Spleen (tissue), 11 donors: ENCODE results near the gene TEKT2. TPM values are rescaled to one million over a fixed set of nuclear protein-coding genes. Genes with fewer than 3 reads are reported as not detected.
A peak's percentile ranks its signal among the peaks of the same experiment; 100 is the strongest.

ENCODE experiments used
- DNase-seq: peaks from one replicate; pipeline ENCODE4 v3.0.0-alpha.2; 2020
- H3K27ac ChIP-seq, 8 donors: fragments of 200-600 bp; sonication (generic) in 7 of 8; 1 replicate in 4 of 8; 2 replicates in 4 of 8; pipeline versions ENCODE4 v1.5.0 to v1.8.0; 2016 to 2021; ENCODE audit warnings: inconsistent platforms in 4 of 8, mild to moderate bottlenecking in 4 of 8, moderate library complexity in 1 of 8
- H3K27me3 ChIP-seq, 7 donors: fragments of 200-600 bp; sonication (generic) in 6 of 7; replicated peaks in 1 of 7; 1 replicate in 4 of 7; 2 replicates in 3 of 7; pipeline versions ENCODE4 v1.5.0 to v1.8.0; 2016 to 2021; ENCODE audit warnings: inconsistent platforms in 3 of 7, mild to moderate bottlenecking in 1 of 7
- H3K36me3 ChIP-seq, 6 donors: fragments of 200-600 bp; sonication (generic) in 5 of 6; 1 replicate in 4 of 6; 2 replicates in 2 of 6; pipeline versions ENCODE4 v1.5.0 to v1.8.0; 2016 to 2021; ENCODE audit warnings: inconsistent platforms in 2 of 6
- H3K4me1 ChIP-seq, 6 donors: fragments of 200-600 bp; sonication (generic) in 5 of 6; 1 replicate in 3 of 6; 2 replicates in 3 of 6; pipeline versions ENCODE4 v1.5.0 to v1.8.0; 2016 to 2021; ENCODE audit warnings: inconsistent platforms in 3 of 6
- H3K4me3 ChIP-seq, 8 donors: fragments of 200-600 bp; sonication (generic) in 7 of 8; 1 replicate in 4 of 8; 2 replicates in 4 of 8; pipeline versions ENCODE4 v1.5.0 to v1.8.0; 2016 to 2021; ENCODE audit warnings: inconsistent platforms in 4 of 8, mild to moderate bottlenecking in 4 of 8, moderate library complexity in 2 of 8
- H3K9me3 ChIP-seq, 8 donors: fragments of 200-600 bp; sonication (generic) in 7 of 8; 1 replicate in 4 of 8; 2 replicates in 4 of 8; pipeline versions ENCODE4 v1.5.0 to v1.8.0; 2016 to 2021; ENCODE audit warnings: inconsistent platforms in 4 of 8
- POLR2A ChIP-seq, 3 donors: fragments of 450-650 bp; IDR thresholded peaks; one replicate each; pipeline ENCODE4 v1.5.1; 2017; ENCODE audit warnings: antibody characterized with exemption in 3 of 3, mild to moderate bottlenecking in 1 of 3
- POLR2AphosphoS5 ChIP-seq, 3 donors: sonication (generic); formaldehyde crosslinking; IDR thresholded peaks; one replicate each; pipeline ENCODE4 v1.5.1; 2017; ENCODE audit warnings: antibody characterized with exemption in 3 of 3
- WGBS, 5 donors: extraction: QIAGEN DNeasy Blood & Tissue Kit in 3 of 5; methylation state at CpG; one replicate each; pipeline versions ENCODE4 v1.1.5 to v1.1.7; 2013 to 2018; 5-methylcytosine and 5-hydroxymethylcytosine counted together
- intact Hi-C: fragments of 100-400 bp; cut with DNase I; formaldehyde crosslinking; loops from one replicate; pipeline ENCODE4 v1.15.0; 2023; ENCODE audit warnings: low total_unique reads
- polyA plus RNA-seq, 3 donors: library from polyadenylated mRNA; stranded (reverse); fragments of 200-250 nt; gene quantifications; one replicate each; pipeline ENCODE4 v1.2.1, GENCODE V29; 2013
- total RNA-seq, 7 donors: library from RNA; depleted of rRNA in 3 of 7; stranded (reverse); fragments of >200 nt in 3 of 7; fragmentation: NEBNext Ultra II Directional in 4 of 7; extraction: Animal tissue kit (Norgen Biotek cat#: 25700) in 4 of 7; gene quantifications; one replicate each; pipeline versions ENCODE4 v1.1.0 to v1.2.1, GENCODE V29; 2016 to 2021
- TF ChIP-seq, protein P1 (sequence below), 11 experiments: fragments of 200-600 bp in 7 of 11; fragments of 450-650 bp in 4 of 11; sonication (generic) in 4 of 11; IDR thresholded peaks in 8 of 11; conservative IDR thresholded peaks in 3 of 11; 1 replicate in 7 of 11; 2 replicates in 4 of 11; pipeline versions ENCODE4 v1.4.0 to v1.8.0; 2016 to 2021; ENCODE audit warnings: antibody characterized with exemption in 11 of 11, inconsistent platforms in 4 of 11, mild to moderate bottlenecking in 1 of 11
- donor health status: healthy with polysubstance abuse.
- donor health status: DM: no; HTN: no; CAD: no; lungs with moderate emphysema.
- donor health status: DM: no; HTN: no; CAD: no.
- donor health status: Bipolar disorder and iron deficiency.
- donor health status: healthy.
- donor health status: DM: no; HTN: no; CAD: no.
- donor health status: DM: yes; HTN: yes; CAD: no.

The TEKT2 gene
- total and polyA plus RNA-seq, 10 donors, result 0.33 TPM; not detected in 9

DNA sequence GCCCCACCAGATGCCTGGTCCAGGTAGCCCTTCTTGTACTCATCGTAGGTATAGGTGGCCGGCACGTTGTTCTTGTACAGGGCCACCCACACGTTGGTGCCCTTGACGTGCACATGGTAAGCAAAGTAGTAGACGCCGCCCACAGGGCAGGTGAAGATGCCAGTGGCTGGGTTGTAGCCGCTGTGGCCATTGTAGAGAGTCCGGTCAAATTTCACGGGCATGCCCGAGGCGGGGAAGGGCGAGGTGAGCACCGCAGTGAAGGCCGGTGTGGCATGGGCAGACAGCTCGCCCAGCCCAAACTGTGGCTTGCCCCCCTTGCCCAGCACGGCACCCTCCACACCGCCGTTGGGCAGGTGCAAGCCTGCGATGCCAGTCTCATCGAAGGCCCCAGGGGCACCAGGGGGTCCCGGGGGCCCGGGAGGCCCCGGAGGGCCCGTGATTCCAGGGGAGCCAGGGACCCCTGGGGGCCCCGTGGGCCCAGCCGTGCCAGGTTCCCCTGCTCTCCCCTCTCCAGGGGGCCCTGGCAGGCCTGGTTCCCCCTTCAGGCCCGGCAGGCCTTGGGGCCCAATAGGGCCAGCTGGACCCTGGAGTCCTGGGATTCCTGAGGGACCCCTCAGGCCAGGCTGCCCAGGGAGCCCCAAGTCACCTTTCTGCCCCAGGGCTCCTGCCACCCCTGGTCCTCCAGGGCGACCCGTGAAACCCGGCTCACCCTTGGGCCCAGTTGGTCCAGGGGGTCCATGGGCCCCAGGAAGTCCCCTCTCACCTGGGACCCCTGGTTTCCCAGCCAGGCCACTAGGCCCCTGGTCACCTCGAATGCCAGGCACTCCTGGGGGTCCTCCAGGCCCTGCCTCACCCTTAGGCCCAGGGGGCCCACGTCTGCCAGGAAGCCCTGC, 14.0 kb downstream of the TEKT2 start:
- intact Hi-C loops, result loop anchor here (2.0 kb wide), 1 partner anchor 91 kb away; no protein-coding TSS in a partner anchor
- WGBS, 5 donors, result 90 to 96% (median 92%) methylated on average over 24 to 33 of the region's 33 CpGs
- Histone ChIP-seq H3K9me3 (no peaks in the 10 kb centered on the region), H3K27me3 (no peaks in the 10 kb centered on the region), H3K4me3 (no peak overlapping the region), H3K4me1 (peaks cover 24 to 60% (median 48%) of the 10 kb centered on the region in 6 donors), H3K36me3 (peaks cover 5 to 51% (median 26%) of the 10 kb centered on the region in 6 donors), H3K27ac (no peak overlapping the region)
- TF ChIP-seq, protein P1, sequence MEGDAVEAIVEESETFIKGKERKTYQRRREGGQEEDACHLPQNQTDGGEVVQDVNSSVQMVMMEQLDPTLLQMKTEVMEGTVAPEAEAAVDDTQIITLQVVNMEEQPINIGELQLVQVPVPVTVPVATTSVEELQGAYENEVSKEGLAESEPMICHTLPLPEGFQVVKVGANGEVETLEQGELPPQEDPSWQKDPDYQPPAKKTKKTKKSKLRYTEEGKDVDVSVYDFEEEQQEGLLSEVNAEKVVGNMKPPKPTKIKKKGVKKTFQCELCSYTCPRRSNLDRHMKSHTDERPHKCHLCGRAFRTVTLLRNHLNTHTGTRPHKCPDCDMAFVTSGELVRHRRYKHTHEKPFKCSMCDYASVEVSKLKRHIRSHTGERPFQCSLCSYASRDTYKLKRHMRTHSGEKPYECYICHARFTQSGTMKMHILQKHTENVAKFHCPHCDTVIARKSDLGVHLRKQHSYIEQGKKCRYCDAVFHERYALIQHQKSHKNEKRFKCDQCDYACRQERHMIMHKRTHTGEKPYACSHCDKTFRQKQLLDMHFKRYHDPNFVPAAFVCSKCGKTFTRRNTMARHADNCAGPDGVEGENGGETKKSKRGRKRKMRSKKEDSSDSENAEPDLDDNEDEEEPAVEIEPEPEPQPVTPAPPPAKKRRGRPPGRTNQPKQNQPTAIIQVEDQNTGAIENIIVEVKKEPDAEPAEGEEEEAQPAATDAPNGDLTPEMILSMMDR (IDR thresholded peaks at IDR 0.05 in 8 of 11, conservative IDR thresholded peaks at IDR 0.05 in 3 of 11), result no peak
- TF ChIP-seq POLR2A (IDR thresholded peaks at IDR 0.05) (no peak), POLR2AphosphoS5 (IDR thresholded peaks at IDR 0.05) (no peak)
- DNase-seq, result no peak

DNA sequence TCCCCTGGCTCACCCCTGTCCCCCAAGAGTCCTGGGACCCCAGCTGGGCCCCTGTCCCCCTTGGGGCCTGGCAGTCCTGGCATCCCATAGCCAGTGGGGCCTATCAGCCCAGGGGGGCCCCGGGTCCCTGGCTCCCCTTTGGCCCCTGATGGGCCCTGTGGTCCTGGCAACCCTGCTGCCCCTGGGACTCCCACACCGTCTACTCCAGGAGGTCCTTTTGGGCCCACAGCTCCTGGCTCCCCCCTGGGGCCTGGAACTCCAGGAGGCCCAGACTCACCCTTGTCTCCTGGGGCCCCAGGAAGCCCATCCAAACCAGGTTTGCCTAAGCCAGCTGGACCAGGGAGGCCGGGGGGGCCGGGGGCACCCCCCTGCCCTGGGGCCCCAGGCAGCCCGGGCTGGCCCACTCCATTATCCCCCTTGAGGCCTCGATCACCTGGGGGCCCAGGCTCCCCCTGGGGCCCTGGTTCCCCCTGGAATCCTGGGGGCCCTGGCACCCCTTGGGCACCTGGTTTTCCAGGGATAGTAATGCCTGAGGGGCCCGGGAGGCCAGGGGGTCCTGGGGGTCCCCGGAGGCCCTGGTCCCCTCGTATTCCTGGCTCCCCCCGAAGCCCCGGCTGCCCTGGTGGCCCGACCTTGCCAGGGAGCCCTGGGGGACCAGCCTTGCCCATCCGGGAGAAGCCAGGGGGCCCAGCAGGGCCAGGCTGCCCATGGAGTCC, 14.9 kb downstream of the TEKT2 start:
- Histone ChIP-seq H3K27me3 (no peaks in the 10 kb centered on the region), H3K4me1 (peaks cover 16 to 51% (median 40%) of the 10 kb centered on the region in 6 donors), H3K36me3 (peaks cover 0 to 43% (median 17%) of the 10 kb centered on the region in 6 donors), H3K9me3 (no peaks in the 10 kb centered on the region), H3K27ac (no peak overlapping the region), H3K4me3 (no peak overlapping the region)
- DNase-seq, result no peak
- intact Hi-C loops, result loop anchor here (2.0 kb wide), 1 partner anchor 90 kb away; no protein-coding TSS in a partner anchor
- TF ChIP-seq, protein P1 (IDR thresholded peaks at IDR 0.05 in 8 of 11, conservative IDR thresholded peaks at IDR 0.05 in 3 of 11), result no peak
- TF ChIP-seq POLR2AphosphoS5 (IDR thresholded peaks at IDR 0.05) (no peak), POLR2A (IDR thresholded peaks at IDR 0.05) (no peak)
- WGBS, 5 donors, result 88 to 92% (median 89%) methylated on average over 9 to 13 of the region's 13 CpGs; no CpG with 5 or more reads in 1 of the 5 donors

DNA sequence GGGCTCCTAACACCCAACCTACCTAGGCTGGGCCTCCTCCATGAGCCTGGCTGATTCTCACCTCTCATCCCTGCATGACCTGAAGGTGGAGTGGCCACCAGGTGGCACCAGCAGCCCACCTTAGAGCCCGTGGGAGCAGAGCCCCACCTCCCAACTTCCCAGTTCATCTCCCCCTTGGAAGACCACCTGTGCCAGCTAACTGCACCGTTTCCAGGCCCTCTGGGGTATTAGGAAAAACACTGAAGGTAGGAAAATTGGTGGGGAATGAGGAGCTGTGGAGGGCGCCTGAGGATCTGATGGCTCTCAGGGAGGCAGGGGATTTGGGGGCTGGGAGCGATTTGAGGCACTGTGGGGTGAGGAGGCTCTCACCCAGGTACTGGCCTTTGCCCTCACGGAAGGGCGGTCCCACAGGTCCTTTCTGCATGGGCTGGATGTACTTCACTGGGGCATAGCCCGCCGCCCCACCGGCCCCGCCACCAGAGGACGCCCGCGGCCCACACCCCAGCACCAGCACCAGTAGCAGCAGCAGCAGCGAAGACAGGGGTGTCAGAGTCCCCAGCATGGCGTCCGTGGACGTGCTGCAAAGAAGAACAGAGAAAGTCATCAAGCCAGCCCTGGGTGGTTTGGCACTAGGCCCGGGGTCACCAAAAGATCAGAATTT, 15.9 kb downstream of the TEKT2 start:
- H3K4me1 ChIP-seq, result peaks cover 8 to 41% (median 31%) of the 10 kb centered on the region in 6 donors
- WGBS, 5 donors, result 22 to 40% (median 34%) methylated on average over 13 to 18 of the region's 18 CpGs
- no peaks in the 10 kb centered on the region for H3K9me3 ChIP-seq
- TF ChIP-seq POLR2AphosphoS5 (IDR thresholded peaks at IDR 0.05) (peak in 2 of 3 donors; percentile 28 to 46), POLR2A (IDR thresholded peaks at IDR 0.05) (no peak)
- TF ChIP-seq, protein P1 (IDR thresholded peaks at IDR 0.05 in 8 of 11, conservative IDR thresholded peaks at IDR 0.05 in 3 of 11), result peak; percentile 68 to 92 (median 87)
- H3K4me3 ChIP-seq, result peak overlapping the region in 1 of 8 donors; percentile 43
- peak; percentile 91 for DNase-seq
- peak overlapping the region in 2 of 8 donors; percentile 8 to 46 for H3K27ac ChIP-seq
- no peaks in the 10 kb centered on the region for H3K27me3 ChIP-seq
- H3K36me3 ChIP-seq, result peaks cover 0 to 33% (median 7%) of the 10 kb centered on the region in 6 donors
- intact Hi-C loops, result loop anchor here (2.0 to 5.0 kb wide), 2 partner anchors 37 to 89 kb away; no protein-coding TSS in a partner anchor
